ENCODE data around the gene GPHB5.
"Not testable (repeated sequence)": the region's sequence is repeated elsewhere in the genome, so short reads cannot be mapped to it uniquely, and the experiment has no call there.

GPHB5 gene

GRCh38 chr14:63322897-63323573 is 4.3 kb upstream of the GPHB5 start:
- TF ChIP-seq, protein P1, sequence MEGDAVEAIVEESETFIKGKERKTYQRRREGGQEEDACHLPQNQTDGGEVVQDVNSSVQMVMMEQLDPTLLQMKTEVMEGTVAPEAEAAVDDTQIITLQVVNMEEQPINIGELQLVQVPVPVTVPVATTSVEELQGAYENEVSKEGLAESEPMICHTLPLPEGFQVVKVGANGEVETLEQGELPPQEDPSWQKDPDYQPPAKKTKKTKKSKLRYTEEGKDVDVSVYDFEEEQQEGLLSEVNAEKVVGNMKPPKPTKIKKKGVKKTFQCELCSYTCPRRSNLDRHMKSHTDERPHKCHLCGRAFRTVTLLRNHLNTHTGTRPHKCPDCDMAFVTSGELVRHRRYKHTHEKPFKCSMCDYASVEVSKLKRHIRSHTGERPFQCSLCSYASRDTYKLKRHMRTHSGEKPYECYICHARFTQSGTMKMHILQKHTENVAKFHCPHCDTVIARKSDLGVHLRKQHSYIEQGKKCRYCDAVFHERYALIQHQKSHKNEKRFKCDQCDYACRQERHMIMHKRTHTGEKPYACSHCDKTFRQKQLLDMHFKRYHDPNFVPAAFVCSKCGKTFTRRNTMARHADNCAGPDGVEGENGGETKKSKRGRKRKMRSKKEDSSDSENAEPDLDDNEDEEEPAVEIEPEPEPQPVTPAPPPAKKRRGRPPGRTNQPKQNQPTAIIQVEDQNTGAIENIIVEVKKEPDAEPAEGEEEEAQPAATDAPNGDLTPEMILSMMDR (IDR thresholded peaks at IDR 0.05; ENCODE audit: insufficient read depth, low read length, poor library complexity, severe bottlenecking): no peak
- no peak for DNase-seq (ENCODE audit: extremely low read depth, insufficient read length)
- H3K27me3 ChIP-seq (replicated peaks; ENCODE audit: control insufficient read depth, insufficient read depth, low read length): no peaks in the 10 kb centered on the region
- no peaks in the 10 kb centered on the region for H3K36me3 ChIP-seq (ENCODE audit: control insufficient read depth, insufficient read depth, low read length)
- H3K4me3 ChIP-seq (replicated peaks; ENCODE audit: low read depth, low read length): no peak overlapping the region

- H3K4me3 ChIP-seq (replicated peaks; ENCODE audit: low read depth, low read length): no peak overlapping the region
- H3K27me3 ChIP-seq (replicated peaks; ENCODE audit: control insufficient read depth, insufficient read depth, low read length): no peaks in the 10 kb centered on the region
- DNase-seq (ENCODE audit: extremely low read depth, insufficient read length): no peak
- TF ChIP-seq, protein P1 (IDR thresholded peaks at IDR 0.05; ENCODE audit: insufficient read depth, low read length, poor library complexity, severe bottlenecking): no peak
- no peaks in the 10 kb centered on the region for H3K36me3 ChIP-seq (ENCODE audit: control insufficient read depth, insufficient read depth, low read length)
Observed at GRCh38 chr14:63322472-63322871, 3.7 kb upstream of the GPHB5 start.

DNA sequence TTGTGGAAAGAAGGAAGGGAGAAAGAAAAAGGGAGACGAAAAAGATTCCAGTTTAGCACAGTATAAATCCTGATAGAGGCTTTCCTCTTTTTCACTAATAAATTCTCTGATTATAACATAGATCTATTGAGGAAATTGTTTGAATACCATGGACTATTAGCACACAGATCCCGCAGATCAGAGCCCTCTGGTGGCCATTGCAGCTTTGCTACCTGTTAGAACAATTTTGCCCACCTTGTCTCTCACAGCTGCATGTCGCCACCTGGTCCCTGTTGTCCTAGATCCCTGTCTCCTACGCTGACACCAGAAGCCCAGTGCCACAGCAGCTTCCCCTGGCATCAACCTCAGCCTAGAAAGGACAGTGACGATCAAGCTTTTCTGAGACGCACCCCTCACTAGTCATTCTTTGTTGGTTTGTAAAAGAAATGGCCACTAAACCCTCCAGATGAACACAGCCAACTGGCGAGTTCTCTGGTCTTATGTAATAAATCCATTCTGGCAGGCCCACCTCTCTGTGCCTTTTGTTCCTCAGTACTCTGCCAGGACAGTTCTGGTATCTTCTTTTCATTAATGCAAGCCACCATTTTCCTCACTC is 9.9 kb downstream of the GPHB5 start:
- Histone ChIP-seq H3K27me3 (replicated peaks; ENCODE audit: control insufficient read depth, insufficient read depth, low read length) (no peaks in the 10 kb centered on the region; the same call in 1 of the 2 replicates), H3K4me3 (replicated peaks; ENCODE audit: low read depth, low read length) (no peak overlapping the region), H3K36me3 (ENCODE audit: control insufficient read depth, insufficient read depth, low read length) (no peaks in the 10 kb centered on the region)
- no peak for DNase-seq (ENCODE audit: extremely low read depth, insufficient read length)
- TF ChIP-seq, protein P1 (IDR thresholded peaks at IDR 0.05; ENCODE audit: insufficient read depth, low read length, poor library complexity, severe bottlenecking): peak; percentile 86

DNA sequence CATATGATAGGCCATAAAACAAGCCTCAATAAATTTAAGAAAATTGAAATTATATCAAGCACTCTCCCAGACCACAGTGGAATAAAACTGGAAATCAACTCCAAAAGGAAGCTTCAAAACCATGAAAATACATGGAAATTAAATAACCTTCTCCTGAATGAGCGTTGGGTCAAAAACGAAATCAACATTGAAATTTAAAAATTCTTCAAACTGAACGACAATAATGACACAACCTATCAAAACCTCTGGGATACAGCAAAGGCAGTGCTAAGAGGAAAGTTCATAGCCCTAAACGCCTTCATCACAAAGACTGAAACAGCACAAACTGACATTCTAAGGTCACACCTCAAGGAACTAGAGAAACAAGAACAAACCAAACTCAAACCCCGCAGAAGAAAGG is 14.3 kb downstream of the GPHB5 start:
- DNase-seq (ENCODE audit: extremely low read depth, insufficient read length): not testable (repeated sequence)

GRCh38 chr14:63301891-63302534 is 16.7 kb downstream of the GPHB5 start:
- Histone ChIP-seq H3K27me3 (replicated peaks; ENCODE audit: control insufficient read depth, insufficient read depth, low read length) (no peaks in the 10 kb centered on the region), H3K4me3 (replicated peaks; ENCODE audit: low read depth, low read length) (no peak overlapping the region), H3K36me3 (ENCODE audit: control insufficient read depth, insufficient read depth, low read length) (no peaks in the 10 kb centered on the region)
- DNase-seq (ENCODE audit: extremely low read depth, insufficient read length): no peak
- TF ChIP-seq, protein P1 (IDR thresholded peaks at IDR 0.05; ENCODE audit: insufficient read depth, low read length, poor library complexity, severe bottlenecking): no peak

More for the DNA sequence above, 14.3 kb downstream of the GPHB5 start:
- H3K36me3 ChIP-seq (ENCODE audit: control insufficient read depth, insufficient read depth, low read length); H3K27me3 ChIP-seq (replicated peaks; ENCODE audit: control insufficient read depth, insufficient read depth, low read length); H3K4me3 ChIP-seq (replicated peaks; ENCODE audit: low read depth, low read length): not testable (repeated sequence)

- DNase-seq (ENCODE audit: extremely low read depth, insufficient read length): no peak
- TF ChIP-seq, protein P1 (IDR thresholded peaks at IDR 0.05; ENCODE audit: insufficient read depth, low read length, poor library complexity, severe bottlenecking): no peak
- H3K27me3 ChIP-seq (replicated peaks; ENCODE audit: control insufficient read depth, insufficient read depth, low read length): no peaks in the 10 kb centered on the region
- no peaks in the 10 kb centered on the region for H3K36me3 ChIP-seq (ENCODE audit: control insufficient read depth, insufficient read depth, low read length)
- H3K4me3 ChIP-seq (replicated peaks; ENCODE audit: low read depth, low read length): no peak overlapping the region
Observed at GRCh38 chr14:63300854-63301253, 17.9 kb downstream of the GPHB5 start.
